Vein endothelial cell (primary cell): ENCODE measurements around the gene FOXJ2. TPM values are rescaled to one million over a fixed set of nuclear protein-coding genes. Genes with fewer than 3 reads are reported as not detected.

Source experiments
- total RNA-seq: library from RNA; depleted of rRNA; stranded (reverse); fragments of >200 nt; gene quantifications from 2 replicates; pipeline ENCODE4 v1.2.3, GENCODE V29; 2012

The FOXJ2 gene
- 8.2 and 8.5 TPM in 2 replicates for total RNA-seq

DNA sequence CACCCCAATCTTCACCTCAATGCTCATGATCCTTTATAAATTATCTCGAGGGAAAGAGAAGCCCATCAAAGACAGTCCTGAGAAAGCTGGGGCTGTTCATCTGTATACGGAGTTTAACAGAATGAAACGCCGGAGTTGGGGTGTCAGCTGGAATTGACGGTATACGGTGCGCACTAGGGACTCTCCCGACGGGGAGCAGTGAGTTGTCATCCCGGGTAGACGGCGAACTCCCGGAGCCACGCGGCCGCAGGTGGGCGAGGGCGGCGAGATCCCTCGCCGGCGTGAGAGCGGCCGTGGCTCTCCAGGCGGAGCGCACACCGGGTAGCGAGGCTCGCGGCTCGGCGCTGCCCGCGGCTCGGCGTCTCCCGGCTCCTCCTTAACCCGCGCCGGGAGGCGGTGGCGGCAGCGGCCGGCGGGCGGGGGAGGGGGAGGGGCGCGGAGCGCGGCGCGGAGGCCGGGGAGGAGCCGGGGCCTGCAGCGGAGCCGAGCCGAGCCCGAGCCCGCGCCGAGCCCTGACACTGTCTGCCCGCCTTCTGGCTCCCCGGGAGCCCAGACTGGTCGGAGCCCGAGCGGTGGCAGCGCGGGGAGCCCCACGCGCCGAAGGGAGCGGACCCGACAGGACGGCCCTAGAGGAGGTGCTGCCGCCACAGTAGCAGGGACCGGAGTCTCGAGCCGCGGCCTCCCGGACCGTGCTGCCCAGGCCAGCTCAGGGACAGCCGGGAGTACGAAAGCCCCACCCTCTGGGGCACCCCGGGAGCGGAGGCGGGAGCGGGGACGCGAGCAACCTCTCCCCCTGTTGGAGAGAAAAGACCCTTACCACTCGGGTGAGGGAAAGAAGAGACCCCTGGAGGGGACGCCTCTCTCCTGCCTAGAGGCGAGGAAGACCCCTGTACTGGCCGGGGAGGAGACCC lies at the start of gene FOXJ2:
Gene FOXJ2 (plus strand): TSS at position 475 of the 911 bp plus-strand sequence. CDS start 7,117 bp downstream, outside the sequence.

GRCh38 chr12:8065991-8066594 lies 33.6 kb downstream of the FOXJ2 start, which contains the start of gene C3AR1:
Gene C3AR1 (minus strand): TSS chr12:8066359. CDS start chr12:8060185, 6,174 bp downstream.

Other genes starting within 250 kb of the FOXJ2 start
- not detected in 2 replicates for gene NANOG, start 243.3 kb upstream of the FOXJ2 start, total RNA-seq
- not detected in 2 replicates for gene SLC2A14, start 159.8 kb upstream of the FOXJ2 start, total RNA-seq
- gene SLC2A3, start 96.5 kb upstream of the FOXJ2 start, total RNA-seq: 28.2 and 35.6 TPM in 2 replicates
- gene C3AR1, start 33.6 kb downstream of the FOXJ2 start, total RNA-seq: 0.19 and 0.65 TPM in 2 replicates
- gene NECAP1, start 49.6 kb downstream of the FOXJ2 start, total RNA-seq: 45.9 and 53.2 TPM in 2 replicates
- not detected in 2 replicates for gene CLEC4A, start 90.9 kb downstream of the FOXJ2 start, total RNA-seq
- 0.10 TPM in 1 of 2 replicates, not detected in the other for gene ZNF705A, start 124.3 kb downstream of the FOXJ2 start, total RNA-seq
- gene FAM90A1, start 194.9 kb downstream of the FOXJ2 start, total RNA-seq: not detected in 2 replicates